HepG2 (cell line): ENCODE results near the gene KIF22. TPM values are rescaled to one million over a fixed set of nuclear protein-coding genes. Genes with fewer than 3 reads are reported as not detected.

Experiments used
- ATAC-seq: fragments of 200-7000 bp; cut with Tn5 transposase; 3 replicates; pipeline ENCODE4 v1.9.1; 2020; ENCODE audit warnings: mild to moderate bottlenecking, moderate library complexity
- BruUV-seq: library from RNA; stranded (reverse); fragments of 400-500 nt; replicated peaks from 2 replicates; lab custom pipeline; 2021; lab: Mats Ljungman, UMichigan
- CTCF ChIA-PET: fragments of 300-600 bp; formaldehyde crosslinking; extraction: SDS; loops from one replicate; lab custom pipeline; 2021; ENCODE audit warnings: low total read pairs, inconsistent platforms, low intra/inter-chr PET ratio; lab: Yijun Ruan, JAX
- POLR2A ChIA-PET: fragments of 350-600 bp; sonication (Branson Sonifier 250); formaldehyde crosslinking; loops from one replicate; lab custom pipeline; 2020; ENCODE audit warnings: antibody characterized with exemption, inconsistent platforms; lab: Yijun Ruan, JAX
- DNase-seq: peaks from one replicate; pipeline ENCODE4 v3.0.0-alpha.2; 2015; ENCODE audit warnings: low spot score
- FAIRE-seq: peaks from 3 replicates; lab custom pipeline; 2011; peaks lifted over from hg19 to GRCh38; lab: Jason Lieb, UNC
- H2AFZ ChIP-seq: one replicate; pipeline ENCODE4 v1.6.1; 2011; ENCODE audit warnings: low read length, inconsistent platforms
- H3K27ac ChIP-seq: fragments of 300-600 bp; 3 replicates; pipeline ENCODE4 v1.8.0; 2011; ENCODE audit warnings: mixed run types, mild to moderate bottlenecking, mixed read lengths, low read length, inconsistent platforms; ENCODE audit not compliant: insufficient read depth; ENCODE audit errors: extremely low read length
- H3K27me3 ChIP-seq, 2 experiments: fragments of 200-600 bp in 1 of 2; 2 replicates in 1 of 2; 3 replicates in 1 of 2; pipeline versions ENCODE4 v1.6.0 to v1.8.0; 2011; ENCODE audit warnings: low read length in 2 of 2, mild to moderate bottlenecking in 2 of 2, moderate library complexity in 2 of 2, inconsistent platforms in 1 of 2; ENCODE audit not compliant: insufficient read depth in 2 of 2, control insufficient read depth in 1 of 2
- H3K36me3 ChIP-seq, 2 experiments: fragments of 200-600 bp in 1 of 2; replicated peaks in 1 of 2; 2 replicates in 1 of 2; 3 replicates in 1 of 2; pipeline versions ENCODE4 v1.5.1 to v1.8.0; 2011; ENCODE audit warnings: low read length in 2 of 2, inconsistent platforms in 1 of 2; ENCODE audit not compliant: insufficient read depth in 2 of 2, control insufficient read depth in 1 of 2
- H3K4me1 ChIP-seq: 2 replicates; pipeline ENCODE4 v1.5.1; 2012; ENCODE audit warnings: low read length, inconsistent platforms; ENCODE audit not compliant: insufficient read depth
- H3K4me2 ChIP-seq: 2 replicates; pipeline ENCODE4 v1.6.0; 2011; ENCODE audit warnings: low read depth, low read length, inconsistent platforms
- H3K4me3 ChIP-seq, 3 experiments: fragments of 200-600 bp in 1 of 3; sonication (generic), shearing (Covaris generic) in 1 of 3; replicated peaks in 1 of 3; 2 replicates each; pipeline ENCODE4 v1.5.1; 2011 to 2016; ENCODE audit warnings: low read length in 3 of 3, inconsistent platforms in 2 of 3, low read depth in 2 of 3, mild to moderate bottlenecking in 2 of 3, control low read depth in 1 of 3, mixed read lengths in 1 of 3; ENCODE audit not compliant: insufficient read depth in 1 of 3
- H3K79me2 ChIP-seq: one replicate; pipeline ENCODE4 v1.6.1; 2011; ENCODE audit warnings: low read length, inconsistent platforms; ENCODE audit not compliant: insufficient read depth
- H3K9ac ChIP-seq: 2 replicates; pipeline ENCODE4 v1.6.0; 2011; ENCODE audit warnings: mild to moderate bottlenecking, low read depth, low read length, inconsistent platforms; ENCODE audit not compliant: insufficient read depth
- H3K9me3 ChIP-seq: 2 replicates; pipeline ENCODE4 v1.5.1; 2012; ENCODE audit warnings: mild to moderate bottlenecking, low read length
- H4K20me1 ChIP-seq: 2 replicates; pipeline ENCODE4 v1.6.0; 2011; ENCODE audit warnings: inconsistent platforms, mild to moderate bottlenecking, low read length, moderate library complexity; ENCODE audit not compliant: insufficient read depth
- ATF3 ChIP-seq: sonication (generic); formaldehyde crosslinking; IDR thresholded peaks from 2 replicates; pipeline ENCODE4 v1.4.0; 2020; ENCODE audit warnings: missing genetic modification reagents
- ZBTB34 ChIP-seq: sonication (generic); formaldehyde crosslinking; IDR thresholded peaks from 2 replicates; pipeline ENCODE4 v1.8.0; 2022; ENCODE audit warnings: mild to moderate bottlenecking, missing genetic modification reagents
- ZNF10 ChIP-seq: sonication (generic); formaldehyde crosslinking; IDR thresholded peaks from 2 replicates; pipeline ENCODE4 v1.4.0; 2020; ENCODE audit warnings: mild to moderate bottlenecking, low read depth, missing genetic modification reagents, borderline replicate concordance
- ZNF543 ChIP-seq: sonication (generic); formaldehyde crosslinking; IDR thresholded peaks from 2 replicates; pipeline ENCODE4 v1.4.0; 2020; ENCODE audit warnings: mild to moderate bottlenecking, missing genetic modification reagents
- WGBS: methylation state at CpG from one replicate; pipeline ENCODE4 v1.1.6; 2017; ENCODE audit warnings: low lambda C conversion rate; 5-methylcytosine and 5-hydroxymethylcytosine counted together
- in situ Hi-C: cut with HindIII; loops from 2 replicates; pipeline ENCODE4 v1.10.0; 2017; ENCODE audit warnings: low pct_unique_long_range_greater_than_20kb; ENCODE audit not compliant: extremely low pct_ligation_motif_present
- intact Hi-C: fragments of 100-400 bp; cut with micrococcal nuclease; formaldehyde crosslinking; loops from one replicate; pipeline ENCODE4 v1.10.0; 2022; ENCODE audit not compliant: unreplicated experiment
- polyA plus RNA-seq, 8 experiments: library from polyadenylated mRNA; depleted of rRNA in 3 of 8; stranded (reverse) in 7 of 8; unstranded in 1 of 8; fragments of >200 nt; fragmentation: Illumina TruSeq in 4 of 8; extraction: Trizol in 4 of 8; gene quantifications; 2 replicates each; pipeline versions ENCODE4 v1.2.1 to v1.2.3, GENCODE V29; 2011 to 2016; ENCODE audit warnings: low read depth in 4 of 8, missing spikeins in 1 of 8, mixed read lengths in 1 of 8; ENCODE audit not compliant: insufficient read depth in 1 of 8
- total RNA-seq, 5 experiments: library from RNA; depleted of rRNA; stranded (reverse); fragments of >200 nt; fragmentation: Illumina TruSeq; extraction: Trizol; gene quantifications; 2 replicates each; pipeline ENCODE4 v1.2.3, GENCODE V29; 2016; ENCODE audit warnings: low read depth in 1 of 5
- TF ChIP-seq, protein P1 (sequence below): sonication (generic); formaldehyde crosslinking; IDR thresholded peaks from 2 replicates; pipeline ENCODE4 v1.5.0; 2020; ENCODE audit warnings: mild to moderate bottlenecking, missing genetic modification reagents

Gene KIF22
- total and polyA plus RNA-seq, 2 of the 13 experiments (the other 11 are each of a cell fraction or from before 2014, with no cell fraction given), result 95.8 to 118 TPM

GRCh38 chr16:29837841-29838240, 47.3 kb downstream of the KIF22 start:
- POLR2A ChIA-PET, result interaction anchor here (1.3 to 2.0 kb wide), 2 partner anchors 8 to 13 kb away, joined by 3 to 7 read pairs; no protein-coding TSS in a partner anchor

More at GRCh38 chr16:29837841-29838240, 47.3 kb downstream of the KIF22 start:
- intact Hi-C loops, result no loop called here
- Histone ChIP-seq H3K27ac (no peak overlapping the region), H3K9me3 (no peaks in the 10 kb centered on the region), H4K20me1 (no peaks in the 10 kb centered on the region), H3K4me1 (no peaks in the 10 kb centered on the region), H2AFZ (no peak overlapping the region), H3K4me3 (no peak overlapping the region), H3K79me2 (no peaks in the 10 kb centered on the region), H3K36me3 (peaks cover 5 to 13% of the 10 kb centered on the region in 2 experiments; a peak in 4 of 5 replicates), H3K27me3 (no peaks in the 10 kb centered on the region), H3K9ac (no peak overlapping the region), H3K4me2 (no peak overlapping the region)
- no peak for TF ChIP-seq ATF3 (CRISPR knock-in tag)
- TF ChIP-seq ZNF10 (CRISPR knock-in tag), result no peak
- TF ChIP-seq ZBTB34 (CRISPR knock-in tag), result no peak
- TF ChIP-seq, protein P1, sequence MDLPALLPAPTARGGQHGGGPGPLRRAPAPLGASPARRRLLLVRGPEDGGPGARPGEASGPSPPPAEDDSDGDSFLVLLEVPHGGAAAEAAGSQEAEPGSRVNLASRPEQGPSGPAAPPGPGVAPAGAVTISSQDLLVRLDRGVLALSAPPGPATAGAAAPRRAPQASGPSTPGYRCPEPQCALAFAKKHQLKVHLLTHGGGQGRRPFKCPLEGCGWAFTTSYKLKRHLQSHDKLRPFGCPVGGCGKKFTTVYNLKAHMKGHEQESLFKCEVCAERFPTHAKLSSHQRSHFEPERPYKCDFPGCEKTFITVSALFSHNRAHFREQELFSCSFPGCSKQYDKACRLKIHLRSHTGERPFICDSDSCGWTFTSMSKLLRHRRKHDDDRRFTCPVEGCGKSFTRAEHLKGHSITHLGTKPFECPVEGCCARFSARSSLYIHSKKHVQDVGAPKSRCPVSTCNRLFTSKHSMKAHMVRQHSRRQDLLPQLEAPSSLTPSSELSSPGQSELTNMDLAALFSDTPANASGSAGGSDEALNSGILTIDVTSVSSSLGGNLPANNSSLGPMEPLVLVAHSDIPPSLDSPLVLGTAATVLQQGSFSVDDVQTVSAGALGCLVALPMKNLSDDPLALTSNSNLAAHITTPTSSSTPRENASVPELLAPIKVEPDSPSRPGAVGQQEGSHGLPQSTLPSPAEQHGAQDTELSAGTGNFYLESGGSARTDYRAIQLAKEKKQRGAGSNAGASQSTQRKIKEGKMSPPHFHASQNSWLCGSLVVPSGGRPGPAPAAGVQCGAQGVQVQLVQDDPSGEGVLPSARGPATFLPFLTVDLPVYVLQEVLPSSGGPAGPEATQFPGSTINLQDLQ (CRISPR knock-in tag), result no peak
- no peak for TF ChIP-seq ZNF543 (CRISPR knock-in tag)
- in situ Hi-C loops, result no loop called here
- CTCF ChIA-PET, result no interaction called here
- FAIRE-seq (no peak), ATAC-seq (no peak), DNase-seq (no peak)
- BruUV-seq, result no TSS peak
- 98% methylated on average over 5 of the region's 5 CpGs for WGBS
